CD4-positive, alpha-beta T cell treated with Interferon alpha-2 for 1 hour (primary cell): ENCODE measurements around the gene QKI.
"Not testable (repeated sequence)": the region's sequence is repeated elsewhere in the genome, so short reads cannot be mapped to it uniquely, and the experiment has no call there.

Experiments used
- DNase-seq, 2 donors: peaks; one replicate each; pipeline ENCODE4 v3.0.0-alpha.2; 2020 to 2022

The QKI gene

GRCh38 chr6:163583558-163583957 is 169.0 kb downstream of the QKI start:
- DNase-seq, result no peak

- peak in 1 of 2 donors; percentile 27 for DNase-seq
Observed at GRCh38 chr6:163585932-163586437, 171.5 kb downstream of the QKI start.

GRCh38 chr6:163586888-163587287 is 172.4 kb downstream of the QKI start:
- DNase-seq, result no peak

GRCh38 chr6:163588220-163588919 is 173.9 kb downstream of the QKI start:
- DNase-seq, result no peak

- DNase-seq, result no peak
Observed at GRCh38 chr6:163589387-163589786, 174.9 kb downstream of the QKI start.

- DNase-seq, result not testable (repeated sequence)
Observed at GRCh38 chr6:163590132-163590531, 175.6 kb downstream of the QKI start.

GRCh38 chr6:163592872-163593271 is 178.4 kb downstream of the QKI start:
- no peak for DNase-seq

GRCh38 chr6:163596174-163596573 is 181.7 kb downstream of the QKI start:
- no peak for DNase-seq

GRCh38 chr6:163599136-163599535 is 184.6 kb downstream of the QKI start:
- DNase-seq, result no peak

GRCh38 chr6:163599684-163600083 is 185.2 kb downstream of the QKI start:
- DNase-seq, result no peak

- no peak for DNase-seq
Observed at GRCh38 chr6:163600331-163600730, 185.8 kb downstream of the QKI start.

- DNase-seq, result no peak
Observed at GRCh38 chr6:163600781-163601180, 186.3 kb downstream of the QKI start.

GRCh38 chr6:163602851-163603250 is 188.3 kb downstream of the QKI start:
- no peak for DNase-seq

GRCh38 chr6:163603395-163603794 is 188.9 kb downstream of the QKI start:
- DNase-seq, result no peak

- DNase-seq, result no peak
Observed at GRCh38 chr6:163605385-163606097, 191.0 kb downstream of the QKI start.

- no peak for DNase-seq
Observed at GRCh38 chr6:163607792-163608191, 193.3 kb downstream of the QKI start.

- DNase-seq, result no peak
Observed at GRCh38 chr6:163608204-163608644, 193.7 kb downstream of the QKI start.

GRCh38 chr6:163612200-163612599 is 197.7 kb downstream of the QKI start:
- DNase-seq, result no peak

GRCh38 chr6:163613025-163613424 is 198.5 kb downstream of the QKI start:
- no peak for DNase-seq

GRCh38 chr6:163613668-163614067 is 199.2 kb downstream of the QKI start:
- DNase-seq, result no peak

- DNase-seq, result no peak
Observed at GRCh38 chr6:163616452-163616851, 201.9 kb downstream of the QKI start.

- DNase-seq, result no peak
Observed at GRCh38 chr6:163617549-163617948, 203.0 kb downstream of the QKI start.

- no peak for DNase-seq
Observed at GRCh38 chr6:163620101-163620500, 205.6 kb downstream of the QKI start.

GRCh38 chr6:163620670-163621330 is 206.3 kb downstream of the QKI start:
- DNase-seq, result no peak
